Measurements from ENCODE around the gene RTTN.
"Not testable (repeated sequence)": the region's sequence is repeated elsewhere in the genome, so short reads cannot be mapped to it uniquely, and the experiment has no call there.

Gene RTTN

GRCh38 chr18:70148039-70148938 is 57.2 kb downstream of the RTTN start:
- DNase-seq = no peak

GRCh38 chr18:70146174-70146573 is 59.3 kb downstream of the RTTN start:
- no peak for DNase-seq

- no peak for DNase-seq
Measured at GRCh38 chr18:70142001-70142400, 63.5 kb downstream of the RTTN start.

DNA sequence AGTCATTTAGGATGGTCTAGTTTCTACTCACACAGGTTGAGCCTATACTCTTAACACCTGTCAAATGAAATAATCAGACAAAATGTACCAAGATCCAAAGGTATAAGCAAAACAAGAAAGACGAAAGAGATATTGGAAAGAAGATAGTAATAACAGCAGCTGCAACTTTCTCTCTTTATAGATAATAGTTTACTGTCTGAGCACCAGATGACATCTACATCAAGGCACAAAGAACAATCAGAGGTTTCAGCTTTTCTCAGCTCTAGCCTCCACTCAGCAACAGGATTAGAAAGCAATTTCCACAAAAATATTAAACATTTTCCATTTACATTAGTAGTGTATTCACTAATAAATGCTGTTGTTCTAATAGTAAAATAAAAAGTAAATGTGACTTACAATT is 66.3 kb downstream of the RTTN start:
- no peak for DNase-seq

GRCh38 chr18:70135604-70136003 is 69.9 kb downstream of the RTTN start:
- DNase-seq = no peak

GRCh38 chr18:70132999-70133398 is 72.5 kb downstream of the RTTN start:
- no peak for DNase-seq

- DNase-seq = no peak
Measured at GRCh38 chr18:70128271-70128670, 77.2 kb downstream of the RTTN start.

GRCh38 chr18:70127359-70127758 is 78.1 kb downstream of the RTTN start:
- DNase-seq = no peak

GRCh38 chr18:70126832-70127231 is 78.7 kb downstream of the RTTN start:
- DNase-seq = no peak

- no peak for DNase-seq
Measured at GRCh38 chr18:70124139-70124538, 81.3 kb downstream of the RTTN start.

DNA sequence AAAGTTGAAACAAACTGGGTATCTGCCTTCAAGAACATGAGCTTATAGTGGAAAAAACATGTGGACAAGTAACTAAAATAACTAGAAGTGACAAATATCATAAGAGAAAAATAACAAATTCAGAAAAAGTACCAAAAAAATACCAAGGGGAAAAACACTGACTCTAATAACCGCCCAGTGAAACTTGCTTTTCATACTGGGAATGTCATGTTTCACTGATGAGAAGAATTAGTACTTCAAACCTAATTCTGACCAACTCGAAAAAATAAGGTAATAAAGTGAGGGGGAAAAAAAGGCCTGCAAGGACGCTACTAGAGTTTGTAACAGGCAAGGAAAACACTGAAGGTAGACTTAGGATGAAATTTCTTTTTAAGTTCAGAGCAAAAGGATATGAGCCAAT is 83.6 kb downstream of the RTTN start:
- no peak for DNase-seq

DNA sequence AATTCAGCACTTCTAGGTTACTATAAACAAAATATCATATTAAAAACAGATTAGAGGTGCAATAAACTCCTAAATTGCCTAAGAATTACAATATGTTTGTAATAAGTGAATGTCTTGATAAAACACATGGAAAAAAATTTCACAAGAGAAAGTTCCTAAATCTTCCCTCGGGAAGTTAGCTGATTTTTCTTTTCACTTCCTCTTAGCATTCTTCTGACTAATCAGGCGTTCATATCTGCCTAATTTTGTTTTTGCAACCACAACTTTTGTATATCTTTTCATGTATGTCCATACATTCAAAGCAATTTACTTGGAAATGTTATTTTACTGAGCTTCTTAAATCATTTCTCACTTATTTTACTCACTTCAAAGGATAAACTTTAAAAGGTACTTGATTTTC is 88.5 kb downstream of the RTTN start:
- DNase-seq = no peak

GRCh38 chr18:70113511-70113910 is 92.0 kb downstream of the RTTN start:
- DNase-seq = no peak

DNA sequence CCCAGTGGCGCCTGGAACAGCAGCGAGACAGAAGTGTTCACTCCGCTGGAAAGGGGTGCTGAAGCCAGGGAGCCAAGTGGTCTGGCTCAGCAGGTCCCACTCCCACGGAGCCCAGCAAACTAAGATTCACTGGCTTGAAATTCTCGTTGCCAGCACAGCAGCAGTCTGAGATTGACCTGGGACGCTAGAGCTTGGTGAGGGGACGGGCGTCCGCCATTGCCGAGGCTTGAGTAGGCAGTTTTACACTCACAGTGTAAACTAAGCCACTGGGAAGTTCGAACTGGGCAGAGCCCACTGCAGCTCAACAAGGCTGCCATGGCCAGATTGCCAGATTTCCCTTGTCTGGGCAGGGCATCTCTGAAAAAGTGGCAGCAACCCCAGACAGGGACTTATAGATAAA is 94.8 kb downstream of the RTTN start:
- no peak for DNase-seq

- no peak for DNase-seq
Measured at GRCh38 chr18:70107091-70107490, 98.4 kb downstream of the RTTN start.

DNA sequence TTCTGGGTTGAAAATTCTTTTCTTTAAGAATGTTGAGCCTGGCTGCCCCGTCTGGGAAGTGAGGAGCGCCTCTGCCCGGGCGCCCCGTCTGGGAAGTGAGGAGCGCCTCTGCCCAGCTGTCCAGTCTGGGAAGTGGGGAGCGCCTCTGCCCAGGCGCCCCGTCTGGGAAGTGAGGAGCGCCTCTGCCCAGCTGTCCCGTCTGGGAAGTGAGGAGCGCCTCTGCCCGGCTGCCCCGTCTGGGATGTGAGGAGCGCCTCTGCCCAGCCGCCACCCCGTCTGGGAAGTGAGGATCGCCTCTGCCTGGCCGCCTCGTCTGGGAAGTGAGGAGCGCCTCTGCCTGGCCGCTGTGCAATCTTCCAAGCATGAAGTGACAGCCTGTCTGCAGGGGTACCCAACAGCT is 102.6 kb downstream of the RTTN start:
- not testable (repeated sequence) for DNase-seq

- DNase-seq = no peak
Measured at GRCh38 chr18:70089858-70090257, 115.6 kb downstream of the RTTN start.

DNA sequence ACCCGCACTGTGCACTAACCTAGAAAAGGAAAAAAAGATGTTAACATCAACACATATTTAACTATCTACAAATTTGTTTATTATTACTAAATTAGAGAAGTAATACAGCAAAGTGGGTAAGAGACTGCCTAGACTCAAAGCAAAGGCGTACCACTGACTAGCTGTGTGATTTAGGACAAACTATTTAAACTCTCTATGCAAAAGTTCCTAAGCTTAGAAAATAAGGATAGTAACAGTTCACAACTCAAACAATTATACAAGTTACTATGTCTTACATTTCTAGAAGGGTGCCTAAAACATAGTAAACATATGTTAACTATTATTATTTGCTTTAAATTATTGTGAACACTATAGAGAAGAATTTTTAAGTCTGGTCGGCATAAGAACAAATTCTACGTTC is 119.4 kb downstream of the RTTN start:
- DNase-seq = no peak

DNA sequence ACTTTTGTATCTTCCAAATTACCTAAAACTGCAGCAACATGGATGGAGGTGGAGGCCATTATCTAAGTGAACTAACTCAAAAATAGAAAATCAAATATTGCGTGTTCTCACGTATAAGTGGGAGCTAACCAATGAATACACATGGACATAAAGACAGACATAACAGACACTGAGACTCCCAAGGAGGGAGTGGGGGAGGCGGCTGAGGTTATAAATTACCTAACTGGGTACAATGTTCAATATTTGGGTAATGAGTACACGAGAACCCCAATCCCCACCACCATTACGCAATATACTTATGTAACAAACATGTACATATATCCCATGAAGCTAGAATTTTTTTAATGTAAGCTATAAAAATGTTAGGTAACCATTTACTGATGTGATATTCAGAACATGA is 119.8 kb downstream of the RTTN start:
- DNase-seq = no peak

DNA sequence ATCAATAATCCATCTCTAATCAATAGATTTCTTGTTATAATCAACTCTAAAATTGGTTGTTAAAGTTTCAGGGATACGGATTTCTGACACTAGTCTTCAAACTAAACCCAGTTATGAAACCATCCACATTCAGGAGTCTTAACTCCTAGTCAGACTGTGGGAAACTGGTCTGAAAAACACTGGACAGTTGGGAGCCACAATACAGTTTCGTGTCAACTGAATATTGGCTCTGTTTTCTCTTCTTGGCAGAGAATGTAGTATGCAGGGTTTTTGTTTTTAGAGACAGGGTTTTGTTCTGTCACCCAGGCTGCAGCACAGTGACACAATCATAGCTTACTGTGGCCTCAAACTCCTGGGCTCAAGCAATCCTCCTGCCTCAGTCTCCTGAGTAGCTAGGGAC is 123.1 kb downstream of the RTTN start:
- DNase-seq = no peak

DNA sequence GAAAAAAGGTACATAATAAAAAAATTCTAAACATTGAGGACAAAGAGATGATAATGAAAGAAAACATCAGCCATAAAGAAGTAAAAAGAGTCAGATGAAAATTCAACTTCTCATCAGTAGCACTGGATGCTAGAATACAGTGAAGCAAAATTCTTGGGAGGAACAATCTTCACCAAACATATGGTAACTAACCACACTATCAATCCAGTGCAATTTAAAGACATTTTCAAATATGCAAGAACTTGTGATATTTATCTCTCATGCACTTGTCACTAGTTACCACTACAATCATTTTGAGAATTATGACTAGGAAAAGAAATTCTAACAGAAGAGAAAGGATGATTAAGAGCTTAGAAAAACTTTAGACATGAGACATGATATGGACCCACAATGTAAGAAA is 127.4 kb downstream of the RTTN start:
- peak in 1 of 5 experiments; percentile 2 for DNase-seq

DNA sequence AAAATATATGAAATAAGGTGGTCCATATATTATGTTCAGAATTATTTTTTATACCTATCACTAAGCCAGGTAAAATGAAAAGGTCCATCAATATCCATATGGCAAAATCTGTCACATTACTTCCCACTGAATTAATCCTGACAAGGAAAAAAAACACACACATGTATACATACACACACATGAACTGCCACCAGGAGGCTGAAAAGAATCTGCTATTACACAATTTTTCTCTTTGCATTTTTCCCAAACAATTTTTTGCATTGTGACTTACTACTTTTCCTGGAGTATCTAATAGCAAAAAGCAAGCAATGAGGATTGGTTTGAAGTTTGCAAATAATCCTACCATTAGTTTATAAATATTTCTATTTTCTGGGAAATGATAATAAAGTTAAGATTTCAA is 129.6 kb downstream of the RTTN start:
- DNase-seq = no peak

DNA sequence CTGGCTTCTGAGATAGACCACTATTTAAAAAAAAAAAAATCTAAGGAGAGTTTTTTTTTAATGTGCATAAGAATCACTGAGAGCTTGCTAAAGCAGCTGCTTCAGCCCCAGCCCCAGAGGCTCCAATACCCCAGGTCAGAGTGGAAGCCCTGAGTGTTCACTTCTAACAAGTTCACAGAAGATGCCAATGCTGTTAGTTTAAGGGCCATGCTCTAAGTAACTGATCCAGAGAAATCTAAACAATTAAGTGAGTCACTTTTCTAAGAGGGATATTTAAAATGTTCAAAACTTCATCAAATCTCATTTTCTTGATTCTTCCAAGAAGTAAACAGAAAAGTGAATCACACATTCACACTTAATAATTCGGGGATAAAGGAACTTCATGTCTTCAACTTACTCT is 131.4 kb downstream of the RTTN start:
- no peak for DNase-seq

DNA sequence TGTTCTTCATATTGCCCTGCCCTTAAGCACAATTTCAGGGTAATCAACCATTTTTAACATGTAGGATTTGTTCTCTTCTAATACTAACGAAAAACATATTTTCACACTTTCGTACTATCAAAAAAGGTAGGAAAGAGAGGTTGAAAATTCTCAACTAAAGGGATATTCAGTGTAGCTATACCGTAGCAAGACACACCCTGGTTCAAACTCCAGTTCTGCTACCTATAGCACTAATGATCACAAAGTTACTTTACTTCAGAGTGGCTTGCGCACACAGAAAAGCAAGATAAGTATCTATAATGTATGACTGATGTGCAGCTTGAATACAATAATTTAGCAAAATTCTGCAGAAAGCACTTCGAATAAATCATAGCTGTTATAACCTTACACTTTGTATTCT is 132.1 kb downstream of the RTTN start:
- no peak for DNase-seq

GRCh38 chr18:70072678-70073077 is 132.8 kb downstream of the RTTN start:
- peak in 1 of 5 experiments; percentile 55 for DNase-seq

Measured in T-helper 2 cell (primary cell).